HepG2 (cell line): ENCODE data around the gene MBTD1. TPM values are rescaled to one million over a fixed set of nuclear protein-coding genes. Genes with fewer than 3 reads are reported as not detected.

Experiments used
- BORCS8-MEF2B ChIP-seq: sonication (generic); formaldehyde crosslinking; IDR thresholded peaks from 2 replicates; pipeline ENCODE4 v1.8.0; 2022; ENCODE audit warnings: mild to moderate bottlenecking, missing genetic modification reagents
- EHMT2 ChIP-seq: fragments of 200-600 bp; sonication (generic); IDR thresholded peaks from 2 replicates; pipeline ENCODE4 v1.7.0; 2017; ENCODE audit warnings: antibody characterized with exemption, low read depth, low read length, borderline replicate concordance
- HNRNPL ChIP-seq: fragments of 200-400 bp; formaldehyde crosslinking; IDR thresholded peaks from 2 replicates; pipeline ENCODE4 v1.6.1; 2017; ENCODE audit warnings: mild to moderate bottlenecking, low read depth, low read length
- MAFG ChIP-seq: sonication (generic); formaldehyde crosslinking; IDR thresholded peaks from 2 replicates; pipeline ENCODE4 v1.5.1; 2020; ENCODE audit warnings: mild to moderate bottlenecking, missing genetic modification reagents
- MTA3 ChIP-seq: sonication (generic); formaldehyde crosslinking; IDR thresholded peaks from 2 replicates; pipeline ENCODE4 v1.4.0; 2020; ENCODE audit warnings: missing genetic modification reagents
- NFIC ChIP-seq: IDR thresholded peaks from 2 replicates; pipeline ENCODE4 v1.6.1; 2012; ENCODE audit warnings: mild to moderate bottlenecking, low read length, inconsistent platforms
- NR2F1 ChIP-seq, 2 experiments: fragments of 450-650 bp in 1 of 2; formaldehyde crosslinking in 1 of 2; IDR thresholded peaks; 2 replicates each; pipeline versions ENCODE4 v1.5.0 to v1.6.1; 2016 to 2020; ENCODE audit warnings: mild to moderate bottlenecking in 1 of 2, missing compliant biosample characterization in 1 of 2, missing genetic modification reagents in 1 of 2, moderate library complexity in 1 of 2
- RBM39 ChIP-seq: fragments of 200-400 bp; formaldehyde crosslinking; IDR thresholded peaks from one replicate; pipeline ENCODE4 v1.6.1; 2018; ENCODE audit warnings: antibody characterized with exemption, mild to moderate bottlenecking, low read depth, low read length; ENCODE audit not compliant: poor library complexity, severe bottlenecking
- ZBTB7B ChIP-seq: sonication (generic); formaldehyde crosslinking; IDR thresholded peaks from 2 replicates; pipeline ENCODE4 v1.4.0; 2020; ENCODE audit warnings: missing genetic modification reagents
- ZNF331 ChIP-seq: sonication (generic); formaldehyde crosslinking; IDR thresholded peaks from 2 replicates; pipeline ENCODE4 v1.4.0; 2020; ENCODE audit warnings: missing genetic modification reagents
- ZNF350 ChIP-seq: sonication (generic); formaldehyde crosslinking; IDR thresholded peaks from 2 replicates; pipeline ENCODE4 v1.4.0; 2020; ENCODE audit warnings: mild to moderate bottlenecking, low read depth, missing genetic modification reagents, borderline replicate concordance
- ZNF496 ChIP-seq: sonication (generic); formaldehyde crosslinking; IDR thresholded peaks from 2 replicates; pipeline ENCODE4 v1.8.1; 2023; ENCODE audit warnings: mild to moderate bottlenecking, moderate library complexity, missing genetic modification reagents; ENCODE audit not compliant: insufficient replicate concordance
- ZNF724P ChIP-seq: sonication (generic); formaldehyde crosslinking; IDR thresholded peaks from 2 replicates; pipeline ENCODE4 v1.8.0; 2022; ENCODE audit warnings: missing genetic modification reagents, borderline replicate concordance
- ZNF790 ChIP-seq: sonication (generic); formaldehyde crosslinking; IDR thresholded peaks from 2 replicates; pipeline ENCODE4 v1.8.0; 2022; ENCODE audit warnings: missing genetic modification reagents, mild to moderate bottlenecking, borderline replicate concordance
- ZSCAN21 ChIP-seq: sonication (generic); formaldehyde crosslinking; IDR thresholded peaks from 2 replicates; pipeline ENCODE4 v1.8.0; 2022; ENCODE audit warnings: mild to moderate bottlenecking, missing genetic modification reagents, moderate library complexity, borderline replicate concordance
- polyA plus RNA-seq, 8 experiments: library from polyadenylated mRNA; depleted of rRNA in 3 of 8; stranded (reverse) in 7 of 8; unstranded in 1 of 8; fragments of >200 nt; fragmentation: Illumina TruSeq in 4 of 8; extraction: Trizol in 4 of 8; gene quantifications; 2 replicates each; pipeline versions ENCODE4 v1.2.1 to v1.2.3, GENCODE V29; 2011 to 2016; ENCODE audit warnings: low read depth in 4 of 8, missing spikeins in 1 of 8, mixed read lengths in 1 of 8; ENCODE audit not compliant: insufficient read depth in 1 of 8
- total RNA-seq, 5 experiments: library from RNA; depleted of rRNA; stranded (reverse); fragments of >200 nt; fragmentation: Illumina TruSeq; extraction: Trizol; gene quantifications; 2 replicates each; pipeline ENCODE4 v1.2.3, GENCODE V29; 2016; ENCODE audit warnings: low read depth in 1 of 5
- TF ChIP-seq, protein P1 (sequence below): sonication (generic); formaldehyde crosslinking; IDR thresholded peaks from 2 replicates; pipeline ENCODE4 v1.8.0; 2022; ENCODE audit warnings: missing genetic modification reagents, mild to moderate bottlenecking, moderate library complexity, borderline replicate concordance
- TF ChIP-seq, protein P2 (sequence below): sonication (generic); formaldehyde crosslinking; IDR thresholded peaks from 2 replicates; pipeline ENCODE4 v1.5.1; 2020; ENCODE audit warnings: missing genetic modification reagents, mild to moderate bottlenecking, borderline replicate concordance
- TF ChIP-seq, protein P3 (sequence below): sonication (generic); formaldehyde crosslinking; IDR thresholded peaks from 2 replicates; pipeline ENCODE4 v1.4.0; 2020; ENCODE audit warnings: missing genetic modification reagents
- TF ChIP-seq, protein P4 (sequence below): sonication (generic); formaldehyde crosslinking; conservative IDR thresholded peaks from 2 replicates; pipeline ENCODE4 v1.8.0; 2022; ENCODE audit warnings: missing genetic modification reagents

MBTD1 gene
- total and polyA plus RNA-seq, 2 of the 13 experiments (the other 11 are each of a cell fraction or from before 2014, with no cell fraction given), result 20.9 TPM

DNA sequence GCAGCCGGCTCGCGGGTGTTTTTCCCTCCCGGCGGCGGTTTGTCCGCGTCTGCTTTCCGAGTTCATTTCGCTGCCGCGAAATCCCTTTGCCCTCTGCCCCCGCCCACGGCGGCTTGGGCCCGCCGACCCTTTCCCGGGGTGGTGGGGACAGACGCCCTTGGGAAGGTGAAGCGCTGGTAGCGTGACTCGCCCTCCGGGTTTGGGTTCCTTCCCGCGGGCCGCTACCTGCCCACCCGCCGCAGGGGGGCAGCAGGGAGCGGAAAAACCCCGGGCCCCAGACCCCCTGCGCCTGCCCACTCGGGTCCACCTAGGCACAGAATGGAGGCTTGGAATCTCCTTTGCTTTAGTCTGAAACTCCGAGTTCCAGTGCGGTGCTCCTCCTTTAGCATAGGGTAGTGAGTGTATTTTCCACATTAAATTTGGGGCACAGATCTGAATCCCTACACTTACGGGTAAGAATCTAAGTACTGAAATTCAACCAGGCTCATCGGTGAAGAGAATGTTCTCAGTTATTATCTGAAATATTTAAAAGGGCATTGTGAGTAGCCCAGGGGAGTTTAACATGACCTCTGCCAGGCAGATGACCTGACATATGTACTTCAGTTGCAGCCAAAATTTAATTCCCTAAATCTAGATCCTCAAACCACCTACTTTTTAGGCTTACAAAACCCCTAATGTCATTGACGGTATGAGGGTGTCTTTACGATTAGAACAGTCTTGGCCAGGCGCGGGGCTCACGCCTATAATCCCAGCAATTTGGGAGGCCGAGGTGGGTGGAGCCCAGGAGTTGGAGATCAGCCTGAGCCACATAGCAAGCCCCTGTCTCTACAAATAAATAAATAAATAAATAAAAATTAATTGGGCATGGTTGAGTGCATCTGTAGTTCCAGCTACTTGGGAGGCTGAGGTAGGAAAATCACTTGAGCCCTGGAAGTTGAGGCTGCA, 92.6 kb downstream of the MBTD1 start (continued):
- no peak for TF ChIP-seq NR2F1 (CRISPR knock-in tag; IDR thresholded peaks at IDR 0.05)
- TF ChIP-seq ZNF331 (CRISPR knock-in tag), result no peak; the same call in 1 of the 2 replicates
- no peak for TF ChIP-seq NFIC
- TF ChIP-seq ZBTB7B (CRISPR knock-in tag), result peak; percentile 95
- TF ChIP-seq, protein P1, sequence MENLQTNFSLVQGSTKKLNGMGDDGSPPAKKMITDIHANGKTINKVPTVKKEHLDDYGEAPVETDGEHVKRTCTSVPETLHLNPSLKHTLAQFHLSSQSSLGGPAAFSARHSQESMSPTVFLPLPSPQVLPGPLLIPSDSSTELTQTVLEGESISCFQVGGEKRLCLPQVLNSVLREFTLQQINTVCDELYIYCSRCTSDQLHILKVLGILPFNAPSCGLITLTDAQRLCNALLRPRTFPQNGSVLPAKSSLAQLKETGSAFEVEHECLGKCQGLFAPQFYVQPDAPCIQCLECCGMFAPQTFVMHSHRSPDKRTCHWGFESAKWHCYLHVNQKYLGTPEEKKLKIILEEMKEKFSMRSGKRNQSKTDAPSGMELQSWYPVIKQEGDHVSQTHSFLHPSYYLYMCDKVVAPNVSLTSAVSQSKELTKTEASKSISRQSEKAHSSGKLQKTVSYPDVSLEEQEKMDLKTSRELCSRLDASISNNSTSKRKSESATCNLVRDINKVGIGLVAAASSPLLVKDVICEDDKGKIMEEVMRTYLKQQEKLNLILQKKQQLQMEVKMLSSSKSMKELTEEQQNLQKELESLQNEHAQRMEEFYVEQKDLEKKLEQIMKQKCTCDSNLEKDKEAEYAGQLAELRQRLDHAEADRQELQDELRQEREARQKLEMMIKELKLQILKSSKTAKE (CRISPR knock-in tag), result no peak
- TF ChIP-seq MAFG (CRISPR knock-in tag), result no peak
- peak; percentile 61; the same call in 1 of the 2 replicates for TF ChIP-seq BORCS8-MEF2B
- TF ChIP-seq ZNF724P, result no peak
- TF ChIP-seq, protein P2, sequence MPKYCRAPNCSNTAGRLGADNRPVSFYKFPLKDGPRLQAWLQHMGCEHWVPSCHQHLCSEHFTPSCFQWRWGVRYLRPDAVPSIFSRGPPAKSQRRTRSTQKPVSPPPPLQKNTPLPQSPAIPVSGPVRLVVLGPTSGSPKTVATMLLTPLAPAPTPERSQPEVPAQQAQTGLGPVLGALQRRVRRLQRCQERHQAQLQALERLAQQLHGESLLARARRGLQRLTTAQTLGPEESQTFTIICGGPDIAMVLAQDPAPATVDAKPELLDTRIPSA (CRISPR knock-in tag), result 0 out of 2 replicates have a peak, but pooled peaks have one; percentile 66
- TF ChIP-seq RBM39, result peak; percentile 60
- no peak for TF ChIP-seq MTA3
- no peak for TF ChIP-seq ZNF496 (CRISPR knock-in tag)
- TF ChIP-seq, protein P3, sequence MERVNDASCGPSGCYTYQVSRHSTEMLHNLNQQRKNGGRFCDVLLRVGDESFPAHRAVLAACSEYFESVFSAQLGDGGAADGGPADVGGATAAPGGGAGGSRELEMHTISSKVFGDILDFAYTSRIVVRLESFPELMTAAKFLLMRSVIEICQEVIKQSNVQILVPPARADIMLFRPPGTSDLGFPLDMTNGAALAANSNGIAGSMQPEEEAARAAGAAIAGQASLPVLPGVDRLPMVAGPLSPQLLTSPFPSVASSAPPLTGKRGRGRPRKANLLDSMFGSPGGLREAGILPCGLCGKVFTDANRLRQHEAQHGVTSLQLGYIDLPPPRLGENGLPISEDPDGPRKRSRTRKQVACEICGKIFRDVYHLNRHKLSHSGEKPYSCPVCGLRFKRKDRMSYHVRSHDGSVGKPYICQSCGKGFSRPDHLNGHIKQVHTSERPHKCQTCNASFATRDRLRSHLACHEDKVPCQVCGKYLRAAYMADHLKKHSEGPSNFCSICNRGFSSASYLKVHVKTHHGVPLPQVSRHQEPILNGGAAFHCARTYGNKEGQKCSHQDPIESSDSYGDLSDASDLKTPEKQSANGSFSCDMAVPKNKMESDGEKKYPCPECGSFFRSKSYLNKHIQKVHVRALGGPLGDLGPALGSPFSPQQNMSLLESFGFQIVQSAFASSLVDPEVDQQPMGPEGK (CRISPR knock-in tag), result peak; percentile 40; the same call in 1 of the 2 replicates
- peak; percentile 48; the same call in 1 of the 2 replicates for TF ChIP-seq ZNF350 (CRISPR knock-in tag)
- no peak for TF ChIP-seq EHMT2
- peak; percentile 67; the same call in 1 of the 2 replicates for TF ChIP-seq HNRNPL
- TF ChIP-seq, protein P4, sequence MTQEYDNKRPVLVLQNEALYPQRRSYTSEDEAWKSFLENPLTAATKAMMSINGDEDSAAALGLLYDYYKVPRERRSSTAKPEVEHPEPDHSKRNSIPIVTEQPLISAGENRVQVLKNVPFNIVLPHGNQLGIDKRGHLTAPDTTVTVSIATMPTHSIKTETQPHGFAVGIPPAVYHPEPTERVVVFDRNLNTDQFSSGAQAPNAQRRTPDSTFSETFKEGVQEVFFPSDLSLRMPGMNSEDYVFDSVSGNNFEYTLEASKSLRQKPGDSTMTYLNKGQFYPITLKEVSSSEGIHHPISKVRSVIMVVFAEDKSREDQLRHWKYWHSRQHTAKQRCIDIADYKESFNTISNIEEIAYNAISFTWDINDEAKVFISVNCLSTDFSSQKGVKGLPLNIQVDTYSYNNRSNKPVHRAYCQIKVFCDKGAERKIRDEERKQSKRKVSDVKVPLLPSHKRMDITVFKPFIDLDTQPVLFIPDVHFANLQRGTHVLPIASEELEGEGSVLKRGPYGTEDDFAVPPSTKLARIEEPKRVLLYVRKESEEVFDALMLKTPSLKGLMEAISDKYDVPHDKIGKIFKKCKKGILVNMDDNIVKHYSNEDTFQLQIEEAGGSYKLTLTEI (CRISPR knock-in tag), result no peak
- no peak for TF ChIP-seq ZNF790
- no peak; the same call in 1 of the 2 replicates for TF ChIP-seq ZSCAN21 (CRISPR knock-in tag)
